Nephron progenitor cell (in vitro differentiated cells): ENCODE results near the gene CMIP.
A peak's percentile ranks its signal among the peaks of the same experiment; 100 is the strongest.

Source experiments
- DNase-seq: peaks from one replicate; pipeline ENCODE4 v3.0.0; 2021
- H3K27ac Mint-ChIP-seq: 2 replicates; pipeline ENCODE4 v1.8.0; 2021; ENCODE audit warnings: mild to moderate bottlenecking, moderate library complexity, mixed read lengths
- H3K27me3 Mint-ChIP-seq: 2 replicates; pipeline ENCODE4 v1.8.0; 2021; ENCODE audit warnings: mild to moderate bottlenecking, low read depth, mixed read lengths; ENCODE audit not compliant: poor library complexity
- H3K36me3 Mint-ChIP-seq: 2 replicates; pipeline ENCODE4 v1.8.0; 2021; ENCODE audit warnings: low read depth, mixed read lengths
- H3K4me1 Mint-ChIP-seq: 2 replicates; pipeline ENCODE4 v1.8.0; 2021; ENCODE audit warnings: mixed read lengths
- H3K4me3 Mint-ChIP-seq: 2 replicates; pipeline ENCODE4 v1.8.0; 2021; ENCODE audit warnings: mild to moderate bottlenecking, moderate library complexity, mixed read lengths
- H3K9me3 Mint-ChIP-seq: 2 replicates; pipeline ENCODE4 v1.8.0; 2021; ENCODE audit warnings: mild to moderate bottlenecking, moderate library complexity, mixed read lengths
- CTCF ChIP-seq: fragments of 200-600 bp; sonication (generic); IDR thresholded peaks from 2 replicates; pipeline ENCODE4 v1.5.0; 2021; ENCODE audit warnings: antibody characterized with exemption

The CMIP gene

GRCh38 chr16:81461243-81461642 is 16.6 kb downstream of the CMIP start:
- no peak for DNase-seq
- Mint-ChIP-seq H3K4me1 (peaks cover 47% of the 10 kb centered on the region), H3K9me3 (no peaks in the 10 kb centered on the region), H3K4me3 (no peak overlapping the region), H3K27ac (no peak overlapping the region), H3K36me3 (peaks cover 43% of the 10 kb centered on the region), H3K27me3 (peaks cover 6% of the 10 kb centered on the region)
- no peak for TF ChIP-seq CTCF

- Mint-ChIP-seq H3K27ac (no peak overlapping the region), H3K36me3 (peaks cover 43% of the 10 kb centered on the region), H3K27me3 (peaks cover 6% of the 10 kb centered on the region), H3K4me3 (no peak overlapping the region), H3K4me1 (peaks cover 47% of the 10 kb centered on the region), H3K9me3 (no peaks in the 10 kb centered on the region)
- no peak for DNase-seq
- no peak for TF ChIP-seq CTCF
Measured at GRCh38 chr16:81461766-81462165, 17.2 kb downstream of the CMIP start.

GRCh38 chr16:81462683-81463082 is 18.1 kb downstream of the CMIP start:
- Mint-ChIP-seq H3K27ac (no peak overlapping the region), H3K36me3 (peaks cover 35% of the 10 kb centered on the region), H3K9me3 (no peaks in the 10 kb centered on the region), H3K27me3 (peaks cover 6% of the 10 kb centered on the region), H3K4me1 (peaks cover 38% of the 10 kb centered on the region), H3K4me3 (no peak overlapping the region)
- TF ChIP-seq CTCF = no peak
- no peak for DNase-seq

GRCh38 chr16:81463296-81463890 is 18.8 kb downstream of the CMIP start:
- Mint-ChIP-seq H3K9me3 (no peaks in the 10 kb centered on the region), H3K4me3 (no peak overlapping the region), H3K27ac (no peak overlapping the region), H3K27me3 (peaks cover 6% of the 10 kb centered on the region), H3K4me1 (peaks cover 34% of the 10 kb centered on the region), H3K36me3 (peaks cover 33% of the 10 kb centered on the region)
- no peak for DNase-seq
- no peak for TF ChIP-seq CTCF

- H3K4me1 Mint-ChIP-seq = peaks cover 29% of the 10 kb centered on the region
- DNase-seq = no peak
- peaks cover 6% of the 10 kb centered on the region for H3K27me3 Mint-ChIP-seq
- H3K36me3 Mint-ChIP-seq = peaks cover 25% of the 10 kb centered on the region
- no peak overlapping the region for H3K4me3 Mint-ChIP-seq
- no peaks in the 10 kb centered on the region for H3K9me3 Mint-ChIP-seq
- no peak for TF ChIP-seq CTCF
- peak overlapping the region; percentile 57 for H3K27ac Mint-ChIP-seq
Measured at GRCh38 chr16:81464279-81464678, 19.7 kb downstream of the CMIP start.

GRCh38 chr16:81465375-81465943 is 20.9 kb downstream of the CMIP start:
- H3K9me3 Mint-ChIP-seq = no peaks in the 10 kb centered on the region
- H3K36me3 Mint-ChIP-seq = peaks cover 23% of the 10 kb centered on the region
- H3K4me3 Mint-ChIP-seq = no peak overlapping the region
- H3K27me3 Mint-ChIP-seq = peaks cover 6% of the 10 kb centered on the region
- H3K27ac Mint-ChIP-seq = no peak overlapping the region
- H3K4me1 Mint-ChIP-seq = peaks cover 37% of the 10 kb centered on the region
- no peak for TF ChIP-seq CTCF
- no peak for DNase-seq
